HPDE6-E6E7 (cell line): ENCODE measurements around the gene AP2A1.

Source experiments
- DNase-seq: peaks from one replicate; pipeline ENCODE4 v3.0.0; 2011; ENCODE audit warnings: missing footprints; ENCODE audit errors: extremely low spot score

AP2A1 gene

DNA sequence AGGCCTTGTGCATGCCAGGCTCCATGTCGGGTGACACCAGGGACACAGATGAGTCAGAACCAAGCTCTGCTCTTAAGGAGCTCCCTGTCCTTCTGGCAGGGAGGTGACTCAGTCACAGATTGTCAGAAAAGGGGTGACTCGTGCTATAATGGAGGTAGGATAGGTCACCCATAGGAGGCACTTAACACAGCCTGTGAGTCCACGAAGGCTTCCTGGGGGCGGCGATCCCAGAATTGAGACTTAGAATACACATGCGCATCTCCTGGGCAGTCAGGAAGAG is 26.7 kb downstream of the AP2A1 start:
- no peak for DNase-seq

GRCh38 chr19:49795615-49796014 is 28.8 kb downstream of the AP2A1 start:
- DNase-seq: no peak

DNA sequence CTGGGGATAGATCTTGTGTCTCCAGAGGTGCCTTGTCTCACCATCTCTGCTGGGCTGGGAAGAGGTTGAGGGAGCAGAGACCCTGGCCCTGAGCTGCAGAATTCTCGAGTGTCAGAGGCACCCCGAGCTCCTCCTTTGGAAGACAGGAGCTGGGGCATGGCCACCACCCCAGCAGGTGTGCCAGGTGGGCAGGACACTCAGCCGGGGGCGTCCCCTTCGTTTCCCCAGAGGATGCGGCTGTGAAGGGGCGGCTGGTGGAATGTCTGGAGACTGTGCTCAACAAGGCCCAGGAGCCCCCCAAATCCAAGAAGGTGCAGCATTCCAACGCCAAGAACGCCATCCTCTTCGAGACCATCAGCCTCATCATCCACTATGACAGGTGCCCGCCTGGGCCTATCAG is 31.8 kb downstream of the AP2A1 start:
- DNase-seq: no peak

GRCh38 chr19:49799271-49799797 is 32.5 kb downstream of the AP2A1 start:
- no peak for DNase-seq

DNA sequence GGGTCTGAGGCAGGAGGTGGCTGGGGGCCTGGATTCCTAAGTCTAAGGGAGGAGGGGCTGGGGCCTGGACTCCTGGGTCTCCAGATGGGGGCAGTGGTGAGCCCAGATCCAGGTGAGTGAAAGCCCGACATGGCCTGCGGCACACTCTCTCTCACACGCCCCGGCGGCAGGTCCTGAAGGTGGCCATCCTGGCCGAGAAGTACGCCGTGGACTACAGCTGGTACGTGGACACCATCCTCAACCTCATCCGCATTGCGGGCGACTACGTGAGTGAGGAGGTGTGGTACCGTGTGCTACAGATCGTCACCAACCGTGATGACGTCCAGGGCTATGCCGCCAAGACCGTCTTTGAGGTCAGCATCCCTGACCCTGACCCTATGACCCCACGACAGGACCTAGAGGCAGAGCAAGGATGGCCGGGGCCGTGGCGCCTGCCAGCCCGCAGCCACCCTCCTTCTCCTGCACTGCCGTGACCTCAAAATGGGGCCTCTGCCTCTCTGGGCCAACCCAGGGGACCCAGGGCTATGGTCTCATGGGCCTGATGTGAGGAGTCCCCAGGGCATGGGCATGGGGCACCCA is 33.1 kb downstream of the AP2A1 start:
- DNase-seq: no peak

DNA sequence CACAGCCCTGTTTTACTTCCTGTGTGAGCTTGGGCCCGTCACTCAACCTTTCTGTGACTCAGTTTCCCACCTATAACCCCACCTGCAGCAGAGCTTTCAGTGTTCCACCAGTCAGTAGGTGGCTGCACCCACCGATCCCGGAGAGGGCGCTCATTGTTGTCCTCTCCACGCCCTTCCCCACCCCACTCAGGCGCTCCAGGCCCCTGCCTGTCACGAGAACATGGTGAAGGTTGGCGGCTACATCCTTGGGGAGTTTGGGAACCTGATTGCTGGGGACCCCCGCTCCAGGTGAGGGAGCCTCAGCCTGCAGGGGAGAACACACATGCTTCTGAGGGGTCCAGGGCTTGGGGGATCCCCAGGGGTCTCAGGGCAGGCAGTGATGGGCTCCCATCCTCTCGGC is 34.0 kb downstream of the AP2A1 start:
- no peak for DNase-seq

- DNase-seq: no peak
These were observed 34.6 kb downstream of the AP2A1 start for GRCh38 chr19:49801401-49801888.

GRCh38 chr19:49801966-49802661 is 35.3 kb downstream of the AP2A1 start:
- no peak for DNase-seq

DNA sequence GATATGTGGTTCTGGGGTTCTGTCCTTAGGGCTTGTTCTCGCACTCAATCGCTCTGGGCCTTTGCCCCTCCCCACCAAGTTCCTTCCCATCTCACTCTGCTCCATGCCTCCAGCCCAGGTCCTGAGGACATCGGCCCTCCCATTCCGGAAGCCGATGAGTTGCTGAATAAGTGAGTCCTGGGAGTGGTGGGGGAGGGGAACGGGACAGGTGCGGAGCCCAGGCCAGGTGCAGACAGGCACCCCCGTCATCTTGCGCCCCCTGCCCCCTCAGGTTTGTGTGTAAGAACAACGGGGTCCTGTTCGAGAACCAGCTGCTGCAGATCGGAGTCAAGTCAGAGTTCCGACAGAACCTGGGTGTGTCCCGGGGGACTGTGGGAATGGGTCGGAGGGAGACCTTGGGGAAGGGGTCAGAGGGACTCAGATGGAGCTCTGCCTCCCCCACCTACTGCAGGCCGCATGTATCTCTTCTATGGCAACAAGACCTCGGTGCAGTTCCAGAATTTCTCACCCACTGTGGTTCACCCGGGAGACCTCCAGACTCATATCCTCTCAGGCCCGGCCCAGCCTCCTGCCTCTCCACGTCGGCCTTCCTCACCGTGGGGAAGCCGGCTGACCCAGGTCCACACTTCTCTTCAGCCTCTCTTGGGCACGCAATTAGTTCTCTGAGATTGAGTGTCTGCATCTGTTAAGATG is 36.2 kb downstream of the AP2A1 start:
- no peak for DNase-seq

DNA sequence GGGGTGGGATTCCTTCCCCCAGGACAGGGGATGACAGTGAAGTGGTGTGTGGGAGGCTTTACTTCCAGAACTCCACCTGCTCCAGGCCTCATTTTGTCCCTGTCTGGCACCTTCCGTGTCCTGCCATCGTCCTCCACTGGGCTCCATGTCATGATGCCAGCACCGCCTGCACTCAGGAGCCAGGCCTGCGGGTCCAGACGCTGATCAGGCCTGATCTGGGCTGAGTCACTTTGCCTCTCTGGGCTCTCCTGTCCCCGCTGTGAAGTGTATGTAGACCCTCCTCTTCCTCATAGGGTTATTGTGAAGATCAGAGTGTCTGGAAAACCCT is 36.7 kb downstream of the AP2A1 start:
- DNase-seq: no peak

- DNase-seq: no peak
These were observed 39.2 kb downstream of the AP2A1 start for GRCh38 chr19:49805822-49806619.

GRCh38 chr19:49806620-49806959 is 39.8 kb downstream of the AP2A1 start:
- no peak for DNase-seq

GRCh38 chr19:49807058-49807903 is 40.5 kb downstream of the AP2A1 start:
- no peak for DNase-seq

DNA sequence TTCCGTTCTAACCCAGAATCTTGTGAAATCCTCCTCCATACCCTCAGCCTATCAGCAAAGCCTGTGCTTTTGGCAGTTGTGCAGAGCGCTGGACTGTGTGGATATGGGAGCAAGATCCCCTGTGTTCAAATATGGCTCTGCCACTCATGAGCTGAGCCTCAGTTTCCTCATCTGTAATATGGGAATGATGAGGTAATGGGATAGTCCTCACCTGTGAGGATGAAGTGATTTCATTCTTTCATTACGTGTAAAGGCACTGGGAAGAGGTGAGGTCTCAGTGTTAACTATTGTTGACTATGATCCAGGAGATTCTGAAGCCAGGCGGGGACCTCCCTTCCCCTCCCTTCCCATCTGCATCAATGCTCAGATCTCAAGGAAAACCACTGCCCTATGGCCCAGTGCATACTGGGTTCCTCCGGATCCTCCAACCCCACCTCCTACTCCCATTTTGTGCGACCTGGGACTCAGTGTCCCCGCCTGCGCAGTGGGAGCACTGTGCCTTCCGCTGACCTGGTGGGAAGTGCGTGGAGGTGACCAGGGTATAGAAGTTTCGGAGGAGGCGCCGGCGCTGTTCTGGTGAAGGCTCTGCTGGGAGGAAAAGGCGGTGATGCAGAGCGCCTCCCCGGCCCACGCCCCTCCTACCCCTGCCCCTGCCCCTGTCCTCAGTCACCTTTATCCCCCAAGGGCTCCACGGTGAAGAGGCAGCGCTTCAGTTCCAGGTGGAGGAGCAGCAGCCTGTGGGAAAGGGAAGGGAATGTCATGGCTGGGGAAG is 41.3 kb downstream of the AP2A1 start:
- DNase-seq: no peak

DNA sequence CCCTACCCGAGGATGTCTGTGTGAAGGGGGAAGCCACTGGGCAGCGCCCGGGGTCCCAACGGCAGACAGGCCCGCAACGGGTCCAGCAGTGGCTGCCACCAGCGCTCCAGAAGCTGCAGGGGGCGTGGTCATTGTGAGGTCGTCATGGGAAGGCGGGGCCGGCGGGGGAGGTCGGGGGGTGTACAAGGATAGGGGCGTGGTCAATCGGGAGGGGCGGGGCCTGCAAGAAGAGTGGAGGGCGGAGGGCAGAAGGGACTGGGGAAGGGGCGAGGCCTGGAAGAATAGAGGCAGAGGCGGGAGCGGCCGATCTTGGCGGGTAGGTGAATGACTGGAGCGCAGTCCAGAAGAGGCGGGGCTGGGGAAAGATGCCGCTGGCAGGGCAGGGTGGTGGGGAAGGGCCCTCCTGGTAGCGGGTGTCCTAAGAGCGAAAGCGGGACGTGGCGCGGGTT is 41.9 kb downstream of the AP2A1 start:
- peak; percentile 74 for DNase-seq

DNA sequence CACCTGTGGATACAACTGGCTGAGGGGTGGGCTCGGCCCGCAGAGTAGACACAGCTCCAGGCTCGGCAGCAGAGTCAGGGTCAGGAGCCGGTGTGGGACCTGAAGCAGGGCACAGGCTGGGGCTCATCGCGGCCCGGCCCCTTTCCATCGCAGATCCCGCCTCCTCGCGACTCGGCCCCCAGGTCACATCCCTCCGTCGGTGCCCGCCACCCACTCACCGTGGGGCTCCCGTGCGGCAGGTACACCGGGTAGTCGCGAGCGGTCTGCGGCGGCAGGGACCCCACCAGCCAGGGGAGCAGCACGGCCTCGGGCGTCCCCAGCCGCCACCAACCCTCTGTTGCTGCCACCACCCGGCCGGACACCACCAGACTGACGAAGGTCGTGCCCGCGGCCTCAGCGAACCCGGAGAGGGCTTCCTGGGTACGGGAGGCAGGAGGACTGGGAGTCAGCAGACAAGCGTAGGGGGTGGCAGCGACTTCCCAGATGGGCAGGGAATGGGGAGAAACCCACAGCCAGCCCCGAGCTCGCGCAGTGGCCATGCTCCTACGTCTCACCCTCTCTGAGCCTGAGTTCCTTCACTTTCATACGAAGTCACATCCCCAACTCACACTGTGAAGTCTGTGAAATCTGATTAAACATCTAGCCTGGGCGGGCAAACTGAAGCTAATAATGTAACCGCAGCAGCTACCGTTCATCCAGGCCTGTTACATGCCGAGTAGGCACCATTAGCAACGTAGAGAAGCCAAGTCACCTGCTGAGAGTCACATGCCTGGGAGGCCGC is 42.5 kb downstream of the AP2A1 start:
- no peak for DNase-seq

- DNase-seq: no peak
These were observed 43.2 kb downstream of the AP2A1 start for GRCh38 chr19:49809941-49810389.

DNA sequence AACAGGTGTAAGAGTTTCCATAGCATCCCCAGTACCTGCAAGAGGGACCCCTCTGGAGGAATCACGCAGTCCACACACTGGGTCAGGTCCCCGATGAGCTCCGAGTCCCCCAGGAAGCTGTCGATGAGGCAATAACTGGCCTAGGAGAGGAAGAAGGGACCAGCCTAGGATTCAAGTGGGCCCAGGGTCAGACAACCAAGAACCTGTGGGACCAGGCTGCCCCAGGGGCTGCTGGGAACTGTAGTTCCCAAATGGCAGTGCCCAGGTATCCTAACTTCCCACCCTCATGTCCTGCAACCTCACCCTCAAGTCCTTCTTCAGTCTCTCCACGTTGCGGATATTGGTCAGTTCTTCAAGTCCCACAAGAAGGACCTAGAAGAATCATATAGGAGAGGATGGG is 44.5 kb downstream of the AP2A1 start:
- DNase-seq: no peak

- no peak for DNase-seq
These were observed 45.7 kb downstream of the AP2A1 start for GRCh38 chr19:49812452-49812996.
